DMS53 treated with DMSO at 0.1 percent for 48 hours (cell line): Measurements from ENCODE around the gene GPM6B.
A peak's percentile ranks its signal among the peaks of the same experiment; 100 is the strongest.

Experiments
- DNase-seq: peaks from one replicate; lab custom pipeline; 2025; ENCODE audit not compliant: unreplicated experiment; lab: John Stamatoyannopoulos, UW

The GPM6B gene

DNA sequence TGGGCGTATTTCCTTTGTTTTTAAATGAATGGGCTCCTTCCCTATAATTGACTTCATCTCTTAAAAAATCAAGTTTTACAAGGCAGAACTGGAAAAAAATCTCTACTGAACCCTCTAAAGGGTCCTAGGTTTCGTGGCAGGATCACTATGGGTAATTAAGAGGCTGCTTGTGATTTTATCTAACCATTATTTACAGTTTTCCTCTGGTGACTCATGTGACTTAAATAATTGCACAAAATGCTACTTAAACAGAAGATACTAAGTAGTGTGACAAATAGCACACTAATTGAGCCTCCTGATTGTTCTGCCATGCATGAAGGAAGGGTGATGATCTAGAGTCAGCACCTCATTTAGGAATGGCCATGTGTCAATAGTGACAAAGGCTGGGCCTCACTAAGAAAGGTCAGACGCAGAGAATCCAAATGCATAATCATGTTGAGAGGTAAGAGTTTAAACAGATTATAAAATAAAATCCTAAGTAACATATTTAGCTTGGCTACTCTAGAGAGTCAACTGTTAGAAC, 46.8 kb downstream of the GPM6B start:
- DNase-seq: no peak

DNA sequence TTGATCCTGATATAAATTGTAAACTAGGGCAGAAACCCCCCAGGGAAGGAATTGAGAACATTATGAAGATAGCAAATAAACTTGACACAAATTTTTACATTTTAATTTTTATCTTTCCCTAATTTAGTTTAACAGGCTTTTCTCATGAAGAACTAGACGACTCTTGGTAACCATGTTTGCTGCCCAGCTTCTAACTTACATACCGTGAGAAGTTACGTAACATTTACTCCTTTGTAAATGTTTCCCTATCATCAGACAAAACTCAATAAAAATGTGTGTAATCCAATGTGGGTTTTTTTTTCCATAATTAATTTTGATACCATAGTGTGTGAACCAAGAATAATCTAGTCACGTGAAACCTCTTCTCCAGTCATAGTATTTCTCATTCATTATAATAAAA, 48.0 kb downstream of the GPM6B start:
- DNase-seq: no peak

DNA sequence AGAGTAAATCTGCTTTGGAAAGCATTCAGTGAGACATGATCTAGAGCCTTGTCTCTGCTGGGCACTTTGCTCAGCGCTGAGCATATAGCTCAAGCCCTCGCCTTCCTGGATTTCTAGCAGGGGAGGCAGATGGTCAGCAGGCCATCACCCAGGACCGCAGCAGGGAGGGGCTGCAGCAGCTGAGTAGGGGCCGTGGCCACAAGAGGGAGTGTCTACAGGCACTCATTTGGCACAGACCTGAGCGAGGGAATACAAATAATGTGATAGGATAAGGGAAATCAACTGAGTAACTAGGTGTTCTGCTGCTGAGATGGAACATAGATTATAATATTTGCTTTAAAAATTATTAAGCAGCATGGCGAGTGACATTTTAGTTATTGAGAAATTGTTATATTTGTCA, 52.1 kb downstream of the GPM6B start:
- DNase-seq: no peak

DNA sequence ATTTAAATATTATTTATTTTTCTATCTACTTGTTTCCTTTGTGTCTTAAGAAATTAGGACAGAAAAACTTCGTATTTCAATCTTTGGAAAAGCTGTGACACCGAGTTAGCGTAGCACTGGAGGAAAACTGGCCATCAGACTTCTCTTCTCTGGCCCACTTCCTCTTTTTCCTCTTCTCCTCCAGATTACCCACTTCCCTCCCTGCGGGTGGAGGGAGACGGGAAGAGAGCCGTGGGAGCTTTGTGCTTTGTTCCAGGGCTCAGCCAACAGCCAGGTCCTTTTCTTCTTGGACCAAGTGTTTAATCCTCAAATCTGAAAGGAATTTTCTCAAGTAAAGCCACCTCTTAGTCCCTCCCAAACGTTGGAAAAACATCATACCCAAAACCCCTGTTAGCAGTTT, 52.6 kb downstream of the GPM6B start:
- no peak for DNase-seq

DNA sequence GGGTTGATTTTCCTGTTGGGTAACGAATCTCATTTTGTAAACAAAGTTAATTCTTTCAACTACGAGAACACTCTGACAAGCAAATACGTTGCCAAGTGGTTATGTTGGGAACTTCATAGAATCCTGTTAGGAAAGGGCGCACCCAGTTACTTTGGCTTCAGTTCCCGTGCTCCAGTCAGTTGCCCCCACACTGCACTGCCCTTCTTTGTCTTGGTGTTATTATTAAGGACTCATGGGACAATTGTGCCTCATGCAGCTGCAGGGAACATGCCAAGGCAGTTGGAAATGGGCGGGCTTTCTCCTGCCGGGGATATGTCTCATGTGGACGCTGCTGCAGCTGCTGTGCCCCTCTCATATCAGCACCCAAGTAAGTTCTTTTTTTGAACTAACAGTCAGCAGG, 53.4 kb downstream of the GPM6B start:
- no peak for DNase-seq

DNA sequence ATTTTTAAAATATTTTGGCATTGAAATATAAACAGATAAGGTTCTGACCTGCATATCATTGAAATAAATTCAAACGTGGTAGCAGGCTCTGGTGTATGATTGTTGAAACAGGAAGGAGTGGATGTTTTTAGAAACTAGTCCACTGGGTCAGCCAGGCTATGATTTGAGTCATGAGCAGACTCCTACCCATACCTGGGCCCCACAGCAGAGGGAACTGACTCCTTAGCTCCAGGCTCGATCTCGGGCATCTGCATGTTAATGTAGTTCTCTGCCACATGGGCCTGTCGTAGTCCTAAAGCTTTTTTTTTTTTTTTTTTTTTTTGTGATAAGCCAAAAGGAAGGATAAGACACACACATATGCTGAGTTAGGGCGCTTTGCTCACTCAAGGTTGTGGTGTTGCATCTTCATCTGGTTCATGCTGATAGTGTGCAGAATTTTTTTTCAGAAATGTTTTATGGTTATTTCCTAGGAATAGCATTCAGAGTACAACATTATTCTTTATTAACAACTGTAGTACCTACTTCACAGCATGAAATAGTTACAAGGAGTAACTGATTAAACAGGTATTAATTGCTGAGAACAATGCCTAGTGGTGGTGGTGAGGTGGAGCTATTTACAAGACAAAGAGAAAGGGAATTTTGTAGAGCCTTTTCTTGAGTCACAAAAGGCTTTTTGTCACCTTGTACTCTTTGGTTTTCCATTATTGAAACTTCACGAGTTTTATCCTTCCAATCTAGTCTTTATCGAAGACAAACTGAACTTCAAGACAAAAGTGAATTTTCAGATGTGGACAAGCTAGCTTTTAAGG, 55.1 kb downstream of the GPM6B start:
- no peak for DNase-seq

DNA sequence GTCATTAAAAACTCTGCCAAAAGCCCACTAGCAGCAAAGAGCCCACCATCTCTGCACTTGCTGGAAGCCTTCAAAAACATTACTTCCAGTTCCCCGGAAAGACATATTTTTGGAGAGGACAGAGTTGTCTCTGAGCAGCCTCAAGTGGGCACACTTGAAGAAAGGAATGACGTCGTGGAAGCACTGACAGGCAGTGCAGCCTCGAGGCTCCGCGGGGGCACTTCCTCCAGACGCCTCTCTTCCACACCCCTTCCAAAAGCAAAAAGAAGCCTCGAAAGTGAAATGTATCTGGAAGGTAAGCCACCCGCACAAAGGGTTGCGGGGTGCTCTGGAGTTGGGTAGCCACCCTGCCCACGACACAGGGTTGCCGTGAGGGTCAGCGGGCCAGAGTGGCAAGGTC, 56.5 kb downstream of the GPM6B start:
- no peak for DNase-seq

DNA sequence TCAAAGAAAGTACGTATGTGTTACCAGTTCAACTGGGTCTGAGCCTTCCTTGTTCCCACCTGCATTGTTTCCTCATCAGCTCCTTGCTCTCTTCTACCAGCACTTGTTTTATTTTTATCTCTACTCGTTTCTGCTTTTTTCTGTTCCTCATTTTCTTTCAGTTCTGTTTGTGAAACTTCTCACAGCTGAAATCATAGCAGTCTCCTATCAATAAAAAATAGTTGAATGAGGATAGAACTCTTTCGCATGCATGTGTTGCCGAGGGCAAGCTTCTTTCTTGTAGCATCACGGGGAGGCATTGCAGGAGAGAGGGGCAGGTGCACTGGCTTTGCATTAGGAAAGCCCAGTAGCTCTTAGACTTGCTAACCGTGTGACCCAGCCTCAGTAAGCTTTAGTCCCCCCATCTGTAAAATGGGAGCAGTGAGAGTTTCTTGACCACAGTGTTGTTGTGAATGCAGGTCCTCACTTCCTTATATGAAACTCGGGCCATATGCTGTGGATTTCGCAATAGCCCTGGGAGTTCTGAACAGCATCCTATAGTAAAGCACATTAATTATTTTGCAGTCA, 57.7 kb downstream of the GPM6B start:
- no peak for DNase-seq

DNA sequence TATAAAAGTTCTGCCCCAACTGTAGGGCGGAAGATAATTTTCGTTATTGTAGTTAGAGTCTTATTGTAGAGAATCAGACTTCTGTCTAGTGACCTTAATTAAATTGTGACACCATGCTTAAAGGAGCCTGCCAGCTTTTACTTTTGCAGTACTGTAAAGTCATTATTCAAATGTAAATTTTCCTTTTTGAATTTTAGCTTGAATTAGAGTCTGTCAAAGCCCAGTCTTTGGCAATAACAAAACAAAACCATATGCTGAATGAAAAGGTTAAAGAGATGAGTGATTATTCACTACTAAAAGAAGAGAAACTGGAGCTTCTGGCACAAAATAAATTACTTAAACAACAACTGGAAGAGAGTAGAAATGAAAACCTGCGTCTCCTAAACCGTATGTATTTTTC, 60.5 kb downstream of the GPM6B start:
- no peak for DNase-seq

DNA sequence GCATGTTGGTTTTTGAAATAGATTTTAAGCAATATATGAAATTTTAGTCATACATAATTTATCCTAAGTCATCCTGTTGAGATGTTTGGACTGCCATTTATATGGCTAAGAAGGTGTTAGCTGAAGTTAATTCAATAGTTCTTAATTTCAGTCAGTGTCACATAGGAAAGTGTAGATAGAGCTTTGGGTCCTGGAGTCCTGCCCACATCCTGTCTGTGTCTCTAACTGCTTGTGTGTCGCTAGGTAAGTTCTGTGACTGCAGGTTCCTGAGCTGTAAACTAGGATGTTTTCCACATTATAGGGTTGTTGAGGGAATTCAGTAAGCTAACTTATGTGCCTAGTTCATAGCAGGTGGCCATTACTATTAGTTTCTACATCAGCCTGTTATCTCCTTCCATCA, 61.6 kb downstream of the GPM6B start:
- no peak for DNase-seq

DNA sequence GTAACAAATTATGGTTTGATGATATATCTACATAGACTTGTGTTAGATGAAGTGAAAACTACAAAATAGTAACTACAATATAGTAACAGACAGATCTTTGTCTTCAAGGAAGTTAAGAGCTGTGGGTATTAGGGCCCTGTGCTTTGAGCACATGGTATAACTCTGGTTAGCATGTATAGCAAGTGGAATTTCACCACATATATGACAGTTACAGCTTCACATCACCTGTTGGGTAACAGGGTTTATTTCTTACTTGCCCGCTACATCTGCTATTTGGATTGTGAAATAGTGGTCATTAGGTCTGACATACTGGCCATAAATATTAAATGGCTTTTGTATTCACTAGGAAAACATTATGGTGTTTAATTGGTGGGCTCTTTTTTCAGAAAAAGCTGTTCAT, 62.1 kb downstream of the GPM6B start:
- DNase-seq: no peak

DNA sequence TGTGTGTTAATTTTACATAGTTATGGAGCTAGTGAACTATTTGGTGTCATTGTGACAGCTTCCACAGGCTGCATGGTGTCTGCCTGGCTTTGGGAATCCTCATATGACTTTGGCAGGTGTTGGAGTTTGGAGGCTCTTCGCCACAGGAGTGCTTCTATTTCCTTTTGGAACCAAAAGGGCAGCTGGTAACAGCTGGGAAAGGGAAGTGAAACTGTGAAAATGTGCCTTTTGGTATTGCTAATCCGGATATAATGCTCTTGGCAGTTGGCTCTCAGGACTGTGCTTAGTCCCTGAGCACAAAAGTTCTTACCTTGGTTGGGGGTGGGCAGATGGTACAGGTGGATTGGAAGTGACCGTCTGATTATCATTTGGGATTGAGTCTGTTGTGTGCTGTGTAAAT, 64.2 kb downstream of the GPM6B start:
- DNase-seq: no peak

DNA sequence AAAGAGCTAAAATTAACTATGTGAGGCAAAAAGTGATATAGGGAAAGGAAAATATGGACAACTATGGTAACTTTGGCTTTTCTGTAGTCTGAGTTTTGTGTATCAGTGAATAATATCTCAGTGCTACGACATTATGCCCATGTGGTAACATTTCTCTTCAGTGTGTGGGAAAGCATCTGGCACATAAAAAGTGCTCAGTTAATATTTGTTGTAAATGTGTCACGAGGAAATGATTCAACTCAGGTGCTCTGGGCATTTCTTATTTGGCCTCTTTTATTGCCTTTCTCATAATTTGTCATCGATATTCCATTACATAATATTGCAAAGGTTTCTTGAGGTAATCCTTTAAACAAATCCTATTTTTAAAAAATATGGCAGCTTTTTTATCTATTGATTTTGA, 64.8 kb downstream of the GPM6B start:
- no peak for DNase-seq

DNA sequence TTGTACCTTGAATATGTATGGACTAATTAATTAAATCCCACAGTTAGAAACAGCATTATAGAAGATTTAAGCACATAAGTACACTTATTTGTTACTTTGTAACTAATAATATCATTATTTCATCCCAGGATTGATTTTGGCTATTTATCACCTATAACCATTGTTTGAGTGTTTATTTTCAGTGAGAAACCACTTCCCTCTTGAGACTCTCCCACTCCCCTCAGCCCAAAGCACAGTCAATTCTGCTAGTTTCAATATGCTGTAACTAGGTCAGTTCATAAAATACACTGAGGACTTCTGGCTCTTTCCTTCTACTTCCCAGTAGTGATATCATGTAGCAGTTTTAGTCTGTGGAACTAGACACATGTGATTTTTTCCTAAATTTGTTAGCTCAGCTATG, 66.1 kb downstream of the GPM6B start:
- no peak for DNase-seq

DNA sequence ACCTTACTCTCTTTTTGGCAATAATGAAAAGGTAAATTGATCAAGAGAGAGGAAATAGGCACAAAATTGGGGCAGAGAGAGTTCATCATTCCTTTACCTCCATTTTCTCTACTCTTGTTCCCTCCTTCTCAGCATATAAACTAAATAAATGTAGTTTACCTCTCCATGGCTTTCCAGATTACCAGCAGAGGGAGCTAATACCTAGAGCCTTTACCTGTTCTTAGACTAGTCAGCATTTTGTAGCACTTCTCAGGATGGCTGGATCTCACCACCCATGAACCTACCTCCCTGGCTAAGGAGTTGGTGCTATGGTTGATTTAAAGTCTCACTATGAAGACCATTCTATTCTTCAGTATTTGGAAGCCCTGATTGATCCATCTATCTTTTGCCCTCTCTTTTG, 66.7 kb downstream of the GPM6B start:
- DNase-seq: peak; percentile 2

DNA sequence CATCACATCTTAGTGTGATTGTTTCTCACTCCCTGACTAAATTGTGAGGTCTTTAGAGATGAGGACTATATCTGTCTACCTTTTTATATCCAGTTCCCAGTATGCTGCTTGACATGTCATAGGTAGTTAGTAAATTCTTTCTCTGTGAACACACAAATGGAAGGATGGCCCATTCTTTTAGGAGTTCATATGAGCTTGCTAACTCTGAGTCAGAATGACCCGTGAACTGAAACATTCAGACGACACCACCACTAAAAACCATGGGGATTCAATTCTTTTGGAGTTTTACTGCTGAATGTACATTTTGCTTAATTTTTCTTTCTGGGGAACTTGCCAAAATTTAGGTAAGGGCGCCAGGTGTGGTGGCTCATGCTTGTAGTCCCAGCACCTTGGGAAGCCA, 68.4 kb downstream of the GPM6B start:
- no peak for DNase-seq

DNA sequence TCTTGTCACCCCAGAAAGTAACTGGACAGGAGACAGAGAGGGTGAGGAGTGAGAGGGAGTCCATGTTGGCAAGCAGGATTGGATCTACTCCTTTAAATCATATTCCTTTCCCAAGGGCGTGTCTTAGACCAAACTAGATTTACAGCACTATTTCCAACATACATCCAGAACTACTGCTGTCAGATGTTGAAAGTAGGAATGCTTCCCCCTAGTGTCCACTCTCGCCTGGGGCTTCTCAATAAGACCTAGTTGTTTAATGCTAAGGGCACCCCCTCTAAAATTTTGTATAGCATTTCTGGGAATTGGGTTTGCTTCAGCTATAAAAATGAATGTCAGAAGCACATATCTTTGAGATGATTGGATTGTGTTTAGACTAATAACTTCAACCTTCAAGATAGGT, 69.1 kb downstream of the GPM6B start:
- DNase-seq: peak; percentile 1

DNA sequence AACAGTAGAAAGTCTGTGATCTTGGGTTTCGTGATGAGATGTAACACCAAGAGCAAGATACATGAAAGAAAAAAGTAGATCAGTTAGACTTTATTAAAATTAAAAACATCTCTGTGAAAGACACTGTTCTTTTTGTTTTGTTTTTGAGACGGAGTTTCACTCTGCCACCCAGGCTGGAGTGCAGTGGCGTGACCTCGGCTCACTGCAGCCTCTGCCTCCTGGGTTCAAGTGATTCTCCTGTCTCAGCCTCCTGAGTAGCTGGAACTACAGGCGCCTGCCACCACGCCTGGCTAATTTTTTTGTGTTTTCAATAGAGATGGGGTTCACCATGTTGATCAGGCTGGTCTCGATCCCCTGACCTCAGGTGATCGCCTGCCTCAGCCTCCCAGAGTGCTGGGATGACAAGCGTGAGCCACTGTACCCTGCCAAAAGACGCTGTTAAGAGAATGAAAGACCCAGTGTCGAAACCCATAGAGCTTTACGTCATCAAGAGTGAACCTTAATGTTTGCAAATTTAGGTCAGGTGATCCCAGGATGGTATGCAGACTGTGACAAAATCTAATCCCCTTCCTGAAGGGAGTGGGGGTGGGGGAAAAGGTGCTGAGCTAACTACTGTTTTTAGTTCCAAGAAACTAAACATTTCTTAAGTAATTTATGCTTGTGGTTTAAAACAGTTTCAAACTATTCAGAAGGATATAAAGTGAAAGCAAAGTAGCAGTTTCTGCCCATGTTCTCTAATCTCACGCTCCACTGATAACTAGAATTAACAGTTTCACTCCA, 74.3 kb downstream of the GPM6B start:
- DNase-seq: no peak

DNA sequence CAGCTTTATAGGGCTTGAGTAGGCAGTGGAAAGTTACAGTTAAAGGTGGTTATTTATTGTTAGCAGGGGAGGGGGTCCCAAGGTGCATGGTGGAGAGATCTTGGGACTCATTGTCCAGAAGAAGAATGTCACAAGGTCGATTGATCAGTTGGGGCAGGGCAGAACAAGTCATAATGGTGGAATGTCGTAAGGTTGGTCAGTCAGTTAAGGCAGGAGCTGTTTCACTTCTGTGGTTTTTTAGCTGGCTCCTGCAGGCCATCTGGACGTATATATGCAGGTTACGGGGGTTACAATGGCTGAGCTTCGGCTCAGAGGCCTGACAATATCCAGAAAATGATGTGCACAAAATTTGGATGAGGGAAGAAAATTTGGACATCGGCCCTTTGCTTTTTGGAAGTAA, 75.2 kb downstream of the GPM6B start:
- no peak for DNase-seq

DNA sequence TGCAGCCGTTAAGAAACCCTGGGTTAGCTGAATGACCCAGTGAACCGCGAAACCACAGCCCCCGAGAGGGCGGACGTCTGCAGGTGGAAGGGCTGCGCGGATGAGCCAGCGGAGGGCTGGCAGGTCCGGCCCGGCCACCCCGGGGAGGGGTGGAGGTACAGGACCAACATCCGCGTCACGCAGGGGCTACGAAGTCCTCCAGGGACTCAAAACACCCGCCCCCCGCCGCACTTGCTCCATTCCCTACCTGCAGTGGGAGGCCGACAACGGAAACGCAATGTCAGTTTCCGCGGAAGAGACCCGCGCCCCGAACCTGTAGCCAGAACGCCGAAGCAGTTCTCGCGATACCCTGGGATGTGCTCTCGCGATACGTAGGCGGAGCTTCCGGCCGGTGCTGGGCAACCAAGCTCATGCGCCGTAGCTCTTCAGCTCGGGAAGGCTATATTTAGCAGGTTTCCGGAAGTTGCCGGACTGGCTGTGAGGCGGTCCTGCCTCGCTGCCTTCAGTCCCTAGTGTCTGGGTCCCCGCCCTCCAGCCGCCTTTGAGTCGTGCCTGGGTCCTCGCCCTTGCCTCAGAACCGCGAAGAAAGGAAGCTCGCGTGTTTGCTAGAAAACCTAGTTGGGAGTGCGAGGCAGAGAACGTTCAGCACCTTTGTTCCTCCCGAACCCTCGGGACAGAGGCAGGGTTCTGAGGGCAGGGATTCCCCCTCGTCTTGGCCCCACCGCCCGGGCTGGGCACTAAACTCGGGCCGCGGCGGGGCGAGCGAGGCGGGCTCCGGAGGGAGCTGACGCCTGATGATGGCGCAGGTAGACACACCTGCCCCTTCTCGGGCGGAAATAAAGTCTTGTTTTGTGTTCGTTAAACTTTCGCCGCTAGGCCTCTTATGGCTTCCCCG, 82.4 kb downstream of the GPM6B start, which contains the start of the genes OFD1 and TRAPPC2:
TSS of gene OFD1 (plus strand) at position 471 of the 895 bp plus-strand sequence. CDS start at position 795, 324 bp downstream.
TSS of gene TRAPPC2 (minus strand) at position 343 of the 895 bp plus-strand sequence. CDS start 14,657 bp downstream, outside the sequence.
- DNase-seq: peak; percentile 72

DNA sequence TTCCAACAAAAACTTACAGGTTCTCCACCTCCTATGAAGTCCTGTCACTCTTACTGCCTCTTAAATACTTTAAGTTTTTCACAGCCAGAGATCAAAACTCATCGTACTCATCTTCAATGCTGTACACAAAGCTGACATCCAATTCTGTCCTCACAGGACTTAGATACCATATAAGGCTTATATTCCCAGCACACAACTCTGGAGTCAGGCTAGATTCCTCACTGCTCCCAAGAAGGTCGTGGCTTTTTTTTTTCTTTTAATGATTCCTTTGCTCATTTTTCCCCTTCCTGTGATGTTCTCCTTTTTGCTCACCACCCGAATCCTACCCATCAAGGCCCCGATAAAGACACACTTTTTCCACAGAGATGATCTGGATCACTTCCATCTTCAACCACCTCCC, 83.4 kb downstream of the GPM6B start:
- DNase-seq: no peak
